Measurements from ENCODE around the gene CCDC80. TPM values are rescaled to one million over a fixed set of nuclear protein-coding genes. Genes with fewer than 3 reads are reported as not detected.

The CCDC80 gene
- total RNA-seq, 1 donor from 2014 or later: 171 TPM

DNA sequence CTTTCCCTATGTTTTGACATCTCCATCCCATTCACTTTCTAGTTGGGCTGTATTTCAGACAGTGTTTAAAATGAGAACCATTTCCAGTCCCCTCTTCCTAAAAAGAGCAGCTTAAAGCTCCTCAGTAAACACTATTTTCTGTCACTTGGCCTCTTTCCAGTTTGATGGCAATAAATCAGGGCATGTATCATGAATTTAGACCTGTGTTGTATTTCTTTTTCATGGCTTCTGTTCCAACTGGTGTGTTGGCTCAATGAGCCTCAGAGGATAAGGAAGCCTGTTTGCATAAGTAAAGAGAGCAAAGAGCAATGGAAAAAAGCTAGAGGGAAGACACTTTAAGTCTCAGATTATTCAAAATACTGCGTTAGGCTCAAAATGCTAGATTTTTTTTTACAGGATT, 7.2 kb downstream of the CCDC80 start:
- intact Hi-C loops (cut with micrococcal nuclease): no loop called here
- Histone ChIP-seq H3K4me3 (peak overlapping the region; percentile 63), H3K27me3 (ENCODE audit: low read depth) (no peaks in the 10 kb centered on the region), H3K9me3 (replicated peaks) (no peaks in the 10 kb centered on the region), H3K27ac (replicated peaks) (peak overlapping the region; percentile 82), H3K36me3 (no peaks in the 10 kb centered on the region), H3K4me1 (no peaks in the 10 kb centered on the region)
- DNase-seq: no peak
- TF ChIP-seq, protein P1, sequence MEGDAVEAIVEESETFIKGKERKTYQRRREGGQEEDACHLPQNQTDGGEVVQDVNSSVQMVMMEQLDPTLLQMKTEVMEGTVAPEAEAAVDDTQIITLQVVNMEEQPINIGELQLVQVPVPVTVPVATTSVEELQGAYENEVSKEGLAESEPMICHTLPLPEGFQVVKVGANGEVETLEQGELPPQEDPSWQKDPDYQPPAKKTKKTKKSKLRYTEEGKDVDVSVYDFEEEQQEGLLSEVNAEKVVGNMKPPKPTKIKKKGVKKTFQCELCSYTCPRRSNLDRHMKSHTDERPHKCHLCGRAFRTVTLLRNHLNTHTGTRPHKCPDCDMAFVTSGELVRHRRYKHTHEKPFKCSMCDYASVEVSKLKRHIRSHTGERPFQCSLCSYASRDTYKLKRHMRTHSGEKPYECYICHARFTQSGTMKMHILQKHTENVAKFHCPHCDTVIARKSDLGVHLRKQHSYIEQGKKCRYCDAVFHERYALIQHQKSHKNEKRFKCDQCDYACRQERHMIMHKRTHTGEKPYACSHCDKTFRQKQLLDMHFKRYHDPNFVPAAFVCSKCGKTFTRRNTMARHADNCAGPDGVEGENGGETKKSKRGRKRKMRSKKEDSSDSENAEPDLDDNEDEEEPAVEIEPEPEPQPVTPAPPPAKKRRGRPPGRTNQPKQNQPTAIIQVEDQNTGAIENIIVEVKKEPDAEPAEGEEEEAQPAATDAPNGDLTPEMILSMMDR (IDR thresholded peaks at IDR 0.05; ENCODE audit: borderline replicate concordance): no peak

DNA sequence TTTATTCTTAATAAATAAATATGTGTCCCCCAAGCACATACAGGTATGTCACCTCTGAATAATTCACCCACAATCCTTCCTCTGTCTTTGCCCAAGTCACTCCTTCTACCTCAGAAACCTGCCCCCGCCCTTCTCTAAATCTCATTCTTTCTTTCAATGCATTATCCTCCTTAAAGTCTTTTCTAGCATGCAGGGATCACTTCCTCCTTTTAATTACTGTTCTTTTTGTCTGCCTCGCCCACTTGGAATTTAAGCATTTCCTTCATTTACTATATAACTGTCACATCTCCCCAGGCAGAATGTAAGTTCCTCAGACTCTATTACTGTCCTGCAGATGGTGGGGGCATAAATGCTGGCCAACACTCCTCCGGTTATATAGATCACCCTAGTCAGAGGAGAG, 7.8 kb downstream of the CCDC80 start:
- intact Hi-C loops (cut with micrococcal nuclease): no loop called here
- DNase-seq: no peak
- H3K4me1 ChIP-seq: no peaks in the 10 kb centered on the region
- TF ChIP-seq, protein P1 (IDR thresholded peaks at IDR 0.05; ENCODE audit: borderline replicate concordance): no peak
- H3K36me3 ChIP-seq: no peaks in the 10 kb centered on the region
- H3K27ac ChIP-seq (replicated peaks): peak overlapping the region; percentile 82
- peak overlapping the region; percentile 63 for H3K4me3 ChIP-seq
- H3K9me3 ChIP-seq (replicated peaks): no peaks in the 10 kb centered on the region
- H3K27me3 ChIP-seq (ENCODE audit: low read depth): no peaks in the 10 kb centered on the region

DNA sequence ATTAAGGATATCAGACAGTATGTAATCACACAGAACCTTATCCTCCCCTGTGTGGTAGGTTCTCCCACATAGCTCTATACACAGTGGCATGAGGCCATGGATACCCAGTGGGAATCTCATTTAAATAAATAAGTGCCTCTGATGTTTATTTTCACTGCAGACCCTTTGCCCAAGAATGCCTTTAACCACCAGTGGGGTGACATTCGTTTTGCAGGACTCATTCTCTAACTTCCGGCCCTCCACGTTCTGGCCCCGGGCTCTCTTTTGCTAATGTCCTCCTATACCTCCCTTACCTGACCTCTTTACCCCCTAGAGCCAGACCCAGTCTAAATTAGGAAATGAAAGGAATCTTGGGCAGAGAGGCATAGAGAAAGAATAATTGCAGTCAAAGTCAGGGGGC, 8.3 kb downstream of the CCDC80 start:
- no peaks in the 10 kb centered on the region for H3K4me1 ChIP-seq
- no peak for DNase-seq
- peak overlapping the region; percentile 63 for H3K4me3 ChIP-seq
- no peaks in the 10 kb centered on the region for H3K9me3 ChIP-seq (replicated peaks)
- H3K27ac ChIP-seq (replicated peaks): peak overlapping the region; percentile 82
- no peaks in the 10 kb centered on the region for H3K27me3 ChIP-seq (ENCODE audit: low read depth)
- TF ChIP-seq, protein P1 (IDR thresholded peaks at IDR 0.05; ENCODE audit: borderline replicate concordance): no peak
- no peaks in the 10 kb centered on the region for H3K36me3 ChIP-seq
- intact Hi-C loops (cut with micrococcal nuclease): no loop called here

DNA sequence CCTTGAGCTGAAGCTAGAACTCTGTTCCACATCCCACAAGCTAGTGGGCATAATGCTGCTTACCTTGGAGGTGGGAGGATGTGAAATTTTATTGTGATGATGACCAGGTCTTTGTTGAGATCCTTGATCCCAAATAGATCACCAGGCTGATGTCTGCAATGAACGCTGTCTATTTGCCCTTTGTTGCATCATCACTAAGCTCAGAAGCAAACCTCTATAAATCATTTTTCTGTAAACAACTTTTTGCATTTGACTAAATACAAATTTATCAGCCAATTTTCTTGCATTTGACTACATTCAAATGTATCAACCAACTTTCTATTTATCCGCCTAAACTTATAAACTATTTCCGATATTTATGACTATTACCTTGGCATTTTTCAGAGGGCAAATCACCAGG, 9.7 kb downstream of the CCDC80 start:
- H3K9me3 ChIP-seq (replicated peaks): no peaks in the 10 kb centered on the region
- peak overlapping the region; percentile 11 for H3K27ac ChIP-seq (replicated peaks)
- no peak overlapping the region for H3K4me3 ChIP-seq
- no peaks in the 10 kb centered on the region for H3K36me3 ChIP-seq
- no peaks in the 10 kb centered on the region for H3K4me1 ChIP-seq
- no peak for DNase-seq
- H3K27me3 ChIP-seq (ENCODE audit: low read depth): no peaks in the 10 kb centered on the region
- intact Hi-C loops (cut with micrococcal nuclease): no loop called here
- TF ChIP-seq, protein P1 (IDR thresholded peaks at IDR 0.05; ENCODE audit: borderline replicate concordance): no peak

DNA sequence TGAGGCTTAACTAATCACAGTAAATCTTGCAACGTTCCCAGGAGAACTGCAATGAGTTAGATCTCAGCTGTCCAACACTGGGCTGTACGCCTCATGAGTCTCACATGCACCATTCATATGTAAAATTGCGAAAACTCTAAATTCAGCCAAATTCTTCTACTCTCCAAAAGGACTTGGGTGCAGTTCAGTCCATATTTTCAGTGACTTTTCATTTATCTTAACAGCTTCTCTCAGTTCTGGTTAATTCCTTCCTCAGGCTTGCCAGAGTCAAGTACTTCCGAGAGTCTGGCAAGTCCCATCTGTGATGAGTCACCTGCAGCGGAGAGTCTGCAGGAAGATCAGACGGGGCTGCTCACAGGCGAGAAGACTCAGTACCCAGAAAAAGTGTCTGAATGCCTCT, 11.5 kb downstream of the CCDC80 start:
- no peaks in the 10 kb centered on the region for H3K27me3 ChIP-seq (ENCODE audit: low read depth)
- peak; percentile 40 for DNase-seq
- no peak overlapping the region for H3K4me3 ChIP-seq
- H3K4me1 ChIP-seq: no peaks in the 10 kb centered on the region
- no peaks in the 10 kb centered on the region for H3K9me3 ChIP-seq (replicated peaks)
- H3K27ac ChIP-seq (replicated peaks): peak overlapping the region; percentile 41
- H3K36me3 ChIP-seq: no peaks in the 10 kb centered on the region
- intact Hi-C loops (cut with micrococcal nuclease): no loop called here
- TF ChIP-seq, protein P1 (IDR thresholded peaks at IDR 0.05; ENCODE audit: borderline replicate concordance): no peak

All from left ventricle myocardium inferior (tissue), 1 donor.